Right ventricle myocardium superior (tissue), 1 donor: ENCODE measurements around the gene CCDC191. TPM values are rescaled to one million over a fixed set of nuclear protein-coding genes. Genes with fewer than 3 reads are reported as not detected.

Experiments
- total RNA-seq: library from RNA; stranded (reverse); fragmentation: NEBNext Ultra II Directional; extraction: Animal tissue kit (Norgen Biotek cat#: 25700); gene quantifications from one replicate; pipeline ENCODE4 v1.2.1, GENCODE V29; 2021
- donor health status: DM: no; HTN: yes; CAD: no; lungs with severe emphysema.

CCDC191 gene
- total RNA-seq, 1 donor from 2014 or later = 1.1 TPM

Other genes starting within 250 kb of the CCDC191 start
- 1.1 TPM for gene GRAMD1C, start 217.7 kb downstream of the CCDC191 start, total RNA-seq
- 3.0 TPM for gene ZDHHC23, start 108.5 kb downstream of the CCDC191 start, total RNA-seq
- gene QTRT2, start 211 bp upstream of the CCDC191 start, total RNA-seq = 4.9 TPM
- gene DRD3, start 122.5 kb upstream of the CCDC191 start, total RNA-seq = not detected
- not detected for gene ZNF80, start 181.1 kb upstream of the CCDC191 start, total RNA-seq
- not detected for gene TIGIT, start 237.5 kb upstream of the CCDC191 start, total RNA-seq